Fibroblast of mammary gland (primary cell): ENCODE data around the gene GNS.
A peak's percentile ranks its signal among the peaks of the same experiment; 100 is the strongest.

Experiments used
- DNase-seq: peaks from one replicate; pipeline ENCODE4 v3.0.0-alpha.2; 2010; ENCODE audit warnings: low read depth
- H3K4me3 ChIP-seq: 2 replicates; pipeline ENCODE4 v1.5.1; 2011; ENCODE audit warnings: low read depth, mild to moderate bottlenecking, low read length, moderate library complexity; ENCODE audit not compliant: control insufficient read depth
- TF ChIP-seq, protein P1 (sequence below): conservative IDR thresholded peaks from 2 replicates; pipeline ENCODE4 v1.5.1; 2011; ENCODE audit warnings: low read depth, low read length, inconsistent platforms; ENCODE audit not compliant: control insufficient read depth, insufficient read depth

Gene GNS

GRCh38 chr12:64740646-64741045 is 18.6 kb downstream of the GNS start:
- H3K4me3 ChIP-seq = no peak overlapping the region
- TF ChIP-seq, protein P1, sequence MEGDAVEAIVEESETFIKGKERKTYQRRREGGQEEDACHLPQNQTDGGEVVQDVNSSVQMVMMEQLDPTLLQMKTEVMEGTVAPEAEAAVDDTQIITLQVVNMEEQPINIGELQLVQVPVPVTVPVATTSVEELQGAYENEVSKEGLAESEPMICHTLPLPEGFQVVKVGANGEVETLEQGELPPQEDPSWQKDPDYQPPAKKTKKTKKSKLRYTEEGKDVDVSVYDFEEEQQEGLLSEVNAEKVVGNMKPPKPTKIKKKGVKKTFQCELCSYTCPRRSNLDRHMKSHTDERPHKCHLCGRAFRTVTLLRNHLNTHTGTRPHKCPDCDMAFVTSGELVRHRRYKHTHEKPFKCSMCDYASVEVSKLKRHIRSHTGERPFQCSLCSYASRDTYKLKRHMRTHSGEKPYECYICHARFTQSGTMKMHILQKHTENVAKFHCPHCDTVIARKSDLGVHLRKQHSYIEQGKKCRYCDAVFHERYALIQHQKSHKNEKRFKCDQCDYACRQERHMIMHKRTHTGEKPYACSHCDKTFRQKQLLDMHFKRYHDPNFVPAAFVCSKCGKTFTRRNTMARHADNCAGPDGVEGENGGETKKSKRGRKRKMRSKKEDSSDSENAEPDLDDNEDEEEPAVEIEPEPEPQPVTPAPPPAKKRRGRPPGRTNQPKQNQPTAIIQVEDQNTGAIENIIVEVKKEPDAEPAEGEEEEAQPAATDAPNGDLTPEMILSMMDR = no peak
- no peak for DNase-seq

GRCh38 chr12:64739778-64740177 is 19.4 kb downstream of the GNS start:
- TF ChIP-seq, protein P1 = no peak
- peak; percentile 43 for DNase-seq

GRCh38 chr12:64737539-64737938 is 21.7 kb downstream of the GNS start:
- TF ChIP-seq, protein P1 = no peak
- no peak overlapping the region for H3K4me3 ChIP-seq
- DNase-seq = no peak

More at GRCh38 chr12:64739778-64740177, 19.4 kb downstream of the GNS start:
- H3K4me3 ChIP-seq = no peak overlapping the region

- DNase-seq = no peak
- no peak overlapping the region for H3K4me3 ChIP-seq
- TF ChIP-seq, protein P1 = no peak
Measured at GRCh38 chr12:64736771-64737170, 22.4 kb downstream of the GNS start.

DNA sequence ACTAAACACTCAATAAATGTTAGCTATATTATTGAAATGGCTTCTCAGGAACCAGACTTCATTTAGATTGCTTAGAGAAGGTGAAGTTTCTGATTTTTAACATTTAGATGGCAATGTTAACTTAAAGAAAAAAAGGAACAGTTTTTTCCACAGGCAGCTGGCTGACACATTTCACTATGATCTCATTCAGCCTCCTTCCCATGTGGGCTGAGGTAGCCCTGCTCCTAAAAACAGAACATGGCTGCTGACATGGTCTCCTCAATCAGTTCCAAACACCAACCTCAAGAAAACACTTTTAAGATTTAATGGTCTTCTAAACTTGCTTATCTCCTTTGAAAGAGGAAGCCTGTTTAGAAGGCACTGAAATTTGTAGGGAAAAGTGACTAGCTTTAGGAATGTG is 23.8 kb downstream of the GNS start:
- DNase-seq = no peak
- H3K4me3 ChIP-seq = no peak overlapping the region
- TF ChIP-seq, protein P1 = no peak

DNA sequence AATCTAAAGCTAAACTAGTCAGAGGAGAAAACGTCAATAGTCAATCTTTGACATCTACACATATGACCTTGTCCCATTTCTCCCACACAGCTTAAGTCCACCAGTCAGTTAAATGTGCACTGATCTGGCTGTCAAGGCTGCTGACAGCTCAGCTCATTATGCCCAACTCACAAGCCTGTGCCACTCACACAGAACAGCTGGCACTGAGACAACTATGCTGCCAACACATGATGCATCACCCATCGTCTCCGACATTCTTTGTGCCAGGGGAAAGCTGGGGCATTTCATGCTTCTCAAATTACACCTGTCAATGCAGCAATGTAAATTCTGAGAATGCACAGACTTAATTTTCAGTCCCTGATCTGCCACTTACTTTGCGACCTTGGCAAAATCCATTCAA is 25.3 kb downstream of the GNS start:
- peak; percentile 15 for DNase-seq
- H3K4me3 ChIP-seq = no peak overlapping the region
- TF ChIP-seq, protein P1 = no peak

- DNase-seq = no peak
- TF ChIP-seq, protein P1 = no peak
- no peak overlapping the region for H3K4me3 ChIP-seq
Measured at GRCh38 chr12:64731683-64732082, 27.5 kb downstream of the GNS start.
